ENCODE measurements around the gene OXGR1. TPM values are rescaled to one million over a fixed set of nuclear protein-coding genes. Genes with fewer than 3 reads are reported as not detected.

The OXGR1 gene
- total RNA-seq, 1 donor, result not detected

DNA sequence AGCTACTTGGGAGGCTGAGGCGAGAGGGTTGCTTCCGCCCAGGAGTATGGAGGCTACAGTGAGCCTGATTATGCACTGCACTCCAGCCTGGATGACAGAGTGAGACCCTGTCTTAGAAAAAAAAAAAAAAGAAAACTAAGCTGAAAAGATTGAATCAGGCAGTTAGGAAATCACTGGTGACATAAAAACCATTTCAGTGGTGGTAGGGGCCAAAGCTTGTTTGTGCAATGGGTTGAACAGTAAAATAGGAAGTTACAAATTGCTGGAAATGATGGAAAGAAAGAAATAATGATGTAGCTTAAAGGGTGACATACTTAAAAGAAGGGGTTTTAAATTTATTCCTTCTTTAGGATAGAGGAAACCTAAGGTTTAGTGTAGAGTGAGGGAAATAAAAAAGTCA is 4.8 kb upstream of the OXGR1 start:
- no peak overlapping the region for H3K4me3 ChIP-seq (ENCODE audit: low read depth, low read length)
- no peak for DNase-seq (ENCODE audit: low read depth)
- TF ChIP-seq, protein P1, sequence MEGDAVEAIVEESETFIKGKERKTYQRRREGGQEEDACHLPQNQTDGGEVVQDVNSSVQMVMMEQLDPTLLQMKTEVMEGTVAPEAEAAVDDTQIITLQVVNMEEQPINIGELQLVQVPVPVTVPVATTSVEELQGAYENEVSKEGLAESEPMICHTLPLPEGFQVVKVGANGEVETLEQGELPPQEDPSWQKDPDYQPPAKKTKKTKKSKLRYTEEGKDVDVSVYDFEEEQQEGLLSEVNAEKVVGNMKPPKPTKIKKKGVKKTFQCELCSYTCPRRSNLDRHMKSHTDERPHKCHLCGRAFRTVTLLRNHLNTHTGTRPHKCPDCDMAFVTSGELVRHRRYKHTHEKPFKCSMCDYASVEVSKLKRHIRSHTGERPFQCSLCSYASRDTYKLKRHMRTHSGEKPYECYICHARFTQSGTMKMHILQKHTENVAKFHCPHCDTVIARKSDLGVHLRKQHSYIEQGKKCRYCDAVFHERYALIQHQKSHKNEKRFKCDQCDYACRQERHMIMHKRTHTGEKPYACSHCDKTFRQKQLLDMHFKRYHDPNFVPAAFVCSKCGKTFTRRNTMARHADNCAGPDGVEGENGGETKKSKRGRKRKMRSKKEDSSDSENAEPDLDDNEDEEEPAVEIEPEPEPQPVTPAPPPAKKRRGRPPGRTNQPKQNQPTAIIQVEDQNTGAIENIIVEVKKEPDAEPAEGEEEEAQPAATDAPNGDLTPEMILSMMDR (IDR thresholded peaks at IDR 0.05; ENCODE audit: insufficient read depth, low read depth, low read length), result no peak

DNA sequence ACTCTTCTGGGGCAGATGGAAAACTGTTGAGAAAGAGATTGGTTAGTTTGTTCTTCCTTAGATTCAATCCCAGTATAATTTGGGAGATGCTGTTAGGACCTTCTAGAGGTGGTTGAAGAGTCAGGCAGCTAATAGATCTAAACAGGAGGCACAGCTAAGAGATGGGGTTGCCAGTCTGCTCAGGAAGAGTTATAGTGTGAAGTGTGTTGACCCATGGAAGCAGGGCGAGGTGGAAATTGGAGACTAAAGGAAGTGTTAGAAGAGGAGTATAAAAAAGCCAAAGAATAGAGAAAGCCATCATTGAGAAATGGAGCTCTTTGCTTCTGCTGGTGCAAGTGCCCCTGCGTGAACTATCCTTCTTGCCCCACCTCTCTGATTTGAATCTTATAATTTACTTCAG is 3.8 kb upstream of the OXGR1 start:
- TF ChIP-seq, protein P1 (IDR thresholded peaks at IDR 0.05; ENCODE audit: insufficient read depth, low read depth, low read length), result no peak
- no peak overlapping the region for H3K4me3 ChIP-seq (ENCODE audit: low read depth, low read length)
- no peak for DNase-seq (ENCODE audit: low read depth)

DNA sequence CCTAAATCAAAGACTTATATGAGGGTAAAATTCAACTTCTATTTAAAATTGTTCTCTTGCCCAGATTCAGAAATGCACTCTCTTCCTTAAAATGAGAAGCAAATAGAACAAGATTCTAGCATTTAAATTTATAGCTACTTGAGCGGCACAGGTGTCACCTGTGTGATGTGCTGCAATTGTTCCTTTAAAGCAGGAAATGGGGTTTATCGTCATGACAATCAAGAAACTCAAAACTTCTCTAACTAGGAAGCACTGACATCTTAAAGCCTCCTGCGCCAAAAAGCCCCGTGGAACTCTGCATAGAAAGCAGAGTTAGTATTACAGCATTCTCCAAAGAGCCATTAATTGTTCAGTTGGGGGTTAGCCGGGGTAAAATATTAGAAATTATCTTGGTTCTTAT is 2.6 kb upstream of the OXGR1 start:
- TF ChIP-seq, protein P1 (IDR thresholded peaks at IDR 0.05; ENCODE audit: insufficient read depth, low read depth, low read length), result no peak
- no peak overlapping the region for H3K4me3 ChIP-seq (ENCODE audit: low read depth, low read length)

DNA sequence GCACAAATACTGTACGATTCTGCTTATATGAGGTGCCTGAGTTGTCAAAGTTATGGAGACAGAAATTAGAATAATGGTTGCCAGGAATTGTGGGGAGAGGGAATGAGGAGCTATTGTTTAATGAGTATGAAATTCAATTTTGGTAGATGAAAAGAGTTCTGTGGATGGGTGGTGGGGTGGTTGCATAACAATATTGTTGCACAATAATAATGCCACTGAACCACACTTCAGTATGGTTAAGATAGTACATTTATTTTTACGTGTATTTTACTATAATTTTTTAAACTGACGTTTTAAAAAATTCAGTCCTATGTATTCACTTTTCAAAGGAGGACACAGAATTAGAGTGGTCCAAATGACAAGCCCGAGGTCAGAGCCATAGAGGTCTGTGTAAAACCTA is 1.8 kb upstream of the OXGR1 start:
- no peak overlapping the region for H3K4me3 ChIP-seq (ENCODE audit: low read depth, low read length)
- DNase-seq (ENCODE audit: low read depth), result no peak
- TF ChIP-seq, protein P1 (IDR thresholded peaks at IDR 0.05; ENCODE audit: insufficient read depth, low read depth, low read length), result no peak

More for the DNA sequence above, 2.6 kb upstream of the OXGR1 start:
- no peak for DNase-seq (ENCODE audit: low read depth)

DNA sequence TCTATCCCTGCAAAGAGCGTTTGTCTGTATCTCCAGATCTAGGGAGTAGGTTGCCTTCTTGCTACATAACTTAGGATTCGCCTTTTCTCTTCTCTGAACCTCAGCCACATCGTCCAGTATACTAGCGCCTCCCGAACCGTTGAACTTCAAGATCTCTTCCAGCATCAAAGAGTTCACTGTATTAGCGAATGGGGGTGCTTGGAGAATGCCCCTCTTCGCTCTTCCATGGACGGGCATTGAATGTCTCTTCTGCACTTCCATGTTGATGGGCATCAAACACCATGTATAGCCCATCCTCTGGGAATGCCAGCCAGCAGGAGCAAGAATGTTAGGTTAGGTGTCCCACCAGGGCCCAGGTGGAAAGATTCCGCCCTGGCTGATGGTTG is 575 bp upstream of the OXGR1 start:
- no peak for DNase-seq (ENCODE audit: low read depth)
- no peak overlapping the region for H3K4me3 ChIP-seq (ENCODE audit: low read depth, low read length)
- TF ChIP-seq, protein P1 (IDR thresholded peaks at IDR 0.05; ENCODE audit: insufficient read depth, low read depth, low read length), result no peak

DNA sequence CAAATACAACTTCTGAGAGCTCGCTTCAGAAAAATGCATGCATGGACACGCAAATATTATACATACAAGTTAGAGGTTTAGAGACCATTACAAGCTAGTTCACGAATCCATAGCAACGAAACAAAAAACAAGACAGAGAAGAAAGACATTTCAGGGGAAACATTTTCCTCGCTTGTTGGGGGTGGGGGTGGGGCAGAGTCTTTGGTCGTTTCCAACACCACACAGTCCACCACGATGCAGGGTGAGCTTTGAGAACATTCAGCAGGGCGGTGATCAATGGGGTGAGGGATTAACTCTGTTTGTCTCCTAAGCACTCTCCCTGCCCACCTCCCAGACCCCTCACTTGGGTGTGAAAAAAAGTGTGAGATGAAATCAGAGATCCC is 651 bp downstream of the OXGR1 start:
- peak overlapping the region; percentile 35 for H3K4me3 ChIP-seq (ENCODE audit: low read depth, low read length)
- TF ChIP-seq, protein P1 (IDR thresholded peaks at IDR 0.05; ENCODE audit: insufficient read depth, low read depth, low read length), result no peak
- DNase-seq (ENCODE audit: low read depth), result no peak

DNA sequence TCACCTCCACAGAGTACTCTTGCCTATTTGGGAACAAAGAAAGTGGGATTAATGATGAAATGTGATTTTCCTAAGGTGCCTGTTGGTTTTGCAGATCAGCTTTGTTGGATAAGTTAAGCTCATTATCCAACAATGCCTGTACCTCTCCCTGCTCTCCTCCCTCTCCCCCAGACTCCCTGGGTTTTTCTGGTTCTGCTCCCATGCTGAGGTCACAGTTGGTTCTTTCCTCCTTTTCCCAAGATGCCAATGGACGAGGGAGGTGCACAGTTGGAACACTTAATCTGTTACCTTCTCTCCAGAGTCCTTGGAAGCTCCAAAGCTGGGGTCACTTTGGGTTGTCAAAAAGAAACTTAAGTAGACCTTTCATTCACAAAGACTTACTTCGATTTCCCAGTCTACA is 1.6 kb downstream of the OXGR1 start:
- TF ChIP-seq, protein P1 (IDR thresholded peaks at IDR 0.05; ENCODE audit: insufficient read depth, low read depth, low read length), result no peak
- no peak for DNase-seq (ENCODE audit: low read depth)

More for the DNA sequence above, 1.6 kb downstream of the OXGR1 start:
- H3K4me3 ChIP-seq (ENCODE audit: low read depth, low read length), result no peak overlapping the region

Data from fibroblast of villous mesenchyme (primary cell).